Measurements from ENCODE around the gene KRT6A.

Gene KRT6A

GRCh38 chr12:52525661-52526499, 32.8 kb upstream of the KRT6A start:
- no peak overlapping the region for H3K4me3 ChIP-seq (ENCODE audit: low read depth, low read length)
- TF ChIP-seq CTCF (IDR thresholded peaks at IDR 0.05; ENCODE audit: control insufficient read depth, extremely low read depth, insufficient read depth) = no peak
- DNase-seq (ENCODE audit: low read depth) = no peak

GRCh38 chr12:52524898-52525591, 32.0 kb upstream of the KRT6A start:
- no peak overlapping the region for H3K4me3 ChIP-seq (ENCODE audit: low read depth, low read length)
- no peak for DNase-seq (ENCODE audit: low read depth)
- no peak for TF ChIP-seq CTCF (IDR thresholded peaks at IDR 0.05; ENCODE audit: control insufficient read depth, extremely low read depth, insufficient read depth)

GRCh38 chr12:52524241-52524897, 31.3 kb upstream of the KRT6A start:
- TF ChIP-seq CTCF (IDR thresholded peaks at IDR 0.05; ENCODE audit: control insufficient read depth, extremely low read depth, insufficient read depth) = no peak
- no peak overlapping the region for H3K4me3 ChIP-seq (ENCODE audit: low read depth, low read length)
- no peak for DNase-seq (ENCODE audit: low read depth)

GRCh38 chr12:52523824-52524223, 30.8 kb upstream of the KRT6A start:
- no peak for TF ChIP-seq CTCF (IDR thresholded peaks at IDR 0.05; ENCODE audit: control insufficient read depth, extremely low read depth, insufficient read depth)
- DNase-seq (ENCODE audit: low read depth) = no peak

GRCh38 chr12:52522346-52523011, 29.4 kb upstream of the KRT6A start:
- no peak for TF ChIP-seq CTCF (IDR thresholded peaks at IDR 0.05; ENCODE audit: control insufficient read depth, extremely low read depth, insufficient read depth)
- no peak for DNase-seq (ENCODE audit: low read depth)
- no peak overlapping the region for H3K4me3 ChIP-seq (ENCODE audit: low read depth, low read length)

More at GRCh38 chr12:52523824-52524223, 30.8 kb upstream of the KRT6A start:
- H3K4me3 ChIP-seq (ENCODE audit: low read depth, low read length) = no peak overlapping the region

GRCh38 chr12:52521568-52522266, 28.7 kb upstream of the KRT6A start:
- no peak for DNase-seq (ENCODE audit: low read depth)
- H3K4me3 ChIP-seq (ENCODE audit: low read depth, low read length) = no peak overlapping the region
- no peak for TF ChIP-seq CTCF (IDR thresholded peaks at IDR 0.05; ENCODE audit: control insufficient read depth, extremely low read depth, insufficient read depth)
